ENCODE results near the gene TMEM213. TPM values are rescaled to one million over a fixed set of nuclear protein-coding genes. Genes with fewer than 3 reads are reported as not detected.

Gene TMEM213
- total RNA-seq, 1 donor from 2014 or later = not detected

DNA sequence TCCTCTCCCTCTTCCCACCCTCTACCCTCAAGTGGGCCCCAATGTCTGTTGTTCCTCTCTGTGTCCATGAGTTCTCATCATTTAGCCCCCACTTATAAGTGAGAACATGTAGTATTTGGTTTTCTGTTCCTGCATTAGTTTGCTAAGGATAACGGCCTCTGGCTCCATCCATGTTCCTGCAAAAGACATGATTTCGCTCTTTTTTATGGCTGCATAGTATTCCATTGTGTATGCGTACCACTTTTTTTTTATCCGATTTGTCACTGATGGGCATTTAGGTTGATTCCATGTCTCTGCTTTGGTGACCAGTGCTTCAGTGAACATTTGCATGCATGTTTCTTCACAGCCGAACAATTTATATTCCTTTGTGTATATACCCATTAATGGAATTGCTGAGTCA lies 51.9 kb downstream of the TMEM213 start:
- no peaks in the 10 kb centered on the region for H3K4me1 Mint-ChIP-seq (ENCODE audit: unreplicated experiment)

DNA sequence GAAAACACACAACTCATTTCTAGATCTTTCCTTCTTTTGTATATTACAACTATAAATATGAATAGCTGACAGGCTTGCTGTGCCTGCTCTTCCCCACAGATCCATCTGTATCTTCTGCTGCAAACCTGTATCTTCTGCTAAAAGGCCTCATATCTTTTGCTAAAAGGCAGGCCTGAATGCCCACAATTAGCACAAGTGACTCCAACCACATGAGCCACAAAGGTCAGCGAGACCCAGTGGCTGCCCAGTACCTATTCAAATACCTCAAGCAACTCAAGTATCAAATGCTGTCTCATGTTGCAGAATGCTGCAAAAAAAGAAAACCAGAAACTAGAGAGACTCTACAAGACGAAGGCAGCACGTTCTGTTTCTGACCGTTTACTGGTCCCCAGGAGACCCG lies 54.7 kb downstream of the TMEM213 start:
- Mint-ChIP-seq H3K9me3 (ENCODE audit: unreplicated experiment) (no peaks in the 10 kb centered on the region), H3K36me3 (ENCODE audit: low read depth, unreplicated experiment) (peaks cover 13% of the 10 kb centered on the region), H3K27ac (ENCODE audit: unreplicated experiment) (no peak overlapping the region)

More for the DNA sequence above, 51.9 kb downstream of the TMEM213 start:
- H3K9me3 Mint-ChIP-seq (ENCODE audit: unreplicated experiment) = no peaks in the 10 kb centered on the region
- H3K36me3 Mint-ChIP-seq (ENCODE audit: low read depth, unreplicated experiment) = peaks cover 14% of the 10 kb centered on the region
- TF ChIP-seq, protein P1, sequence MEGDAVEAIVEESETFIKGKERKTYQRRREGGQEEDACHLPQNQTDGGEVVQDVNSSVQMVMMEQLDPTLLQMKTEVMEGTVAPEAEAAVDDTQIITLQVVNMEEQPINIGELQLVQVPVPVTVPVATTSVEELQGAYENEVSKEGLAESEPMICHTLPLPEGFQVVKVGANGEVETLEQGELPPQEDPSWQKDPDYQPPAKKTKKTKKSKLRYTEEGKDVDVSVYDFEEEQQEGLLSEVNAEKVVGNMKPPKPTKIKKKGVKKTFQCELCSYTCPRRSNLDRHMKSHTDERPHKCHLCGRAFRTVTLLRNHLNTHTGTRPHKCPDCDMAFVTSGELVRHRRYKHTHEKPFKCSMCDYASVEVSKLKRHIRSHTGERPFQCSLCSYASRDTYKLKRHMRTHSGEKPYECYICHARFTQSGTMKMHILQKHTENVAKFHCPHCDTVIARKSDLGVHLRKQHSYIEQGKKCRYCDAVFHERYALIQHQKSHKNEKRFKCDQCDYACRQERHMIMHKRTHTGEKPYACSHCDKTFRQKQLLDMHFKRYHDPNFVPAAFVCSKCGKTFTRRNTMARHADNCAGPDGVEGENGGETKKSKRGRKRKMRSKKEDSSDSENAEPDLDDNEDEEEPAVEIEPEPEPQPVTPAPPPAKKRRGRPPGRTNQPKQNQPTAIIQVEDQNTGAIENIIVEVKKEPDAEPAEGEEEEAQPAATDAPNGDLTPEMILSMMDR (IDR thresholded peaks at IDR 0.05; ENCODE audit: unreplicated experiment) = no peak
- no peak for DNase-seq (ENCODE audit: low spot score)
- H3K4me3 Mint-ChIP-seq (ENCODE audit: unreplicated experiment) = no peak overlapping the region
- H3K27ac Mint-ChIP-seq (ENCODE audit: unreplicated experiment) = no peak overlapping the region
- no peaks in the 10 kb centered on the region for H3K27me3 Mint-ChIP-seq (ENCODE audit: unreplicated experiment)

DNA sequence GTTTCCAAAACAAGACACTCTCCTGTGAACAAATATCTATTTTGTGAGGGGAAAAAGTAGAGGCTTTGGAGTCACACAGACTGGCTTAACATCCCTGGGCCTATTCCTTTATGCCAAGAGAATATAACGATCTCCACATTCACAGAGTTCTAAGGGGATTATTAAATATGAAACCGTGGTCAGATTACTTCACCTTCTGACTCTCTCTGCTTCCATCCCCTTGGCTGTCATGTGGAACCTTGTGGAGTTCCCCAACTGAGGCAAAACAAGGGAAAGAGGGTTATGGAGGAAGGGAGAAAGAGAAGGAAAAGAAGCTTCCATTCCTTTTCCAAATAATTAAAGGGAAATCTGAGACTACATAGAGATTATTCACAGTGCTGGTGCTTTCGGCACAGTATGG lies 55.7 kb downstream of the TMEM213 start:
- H3K4me1 Mint-ChIP-seq (ENCODE audit: unreplicated experiment) = no peaks in the 10 kb centered on the region
- H3K27ac Mint-ChIP-seq (ENCODE audit: unreplicated experiment) = no peak overlapping the region
- no peak overlapping the region for H3K4me3 Mint-ChIP-seq (ENCODE audit: unreplicated experiment)
- TF ChIP-seq, protein P1 (IDR thresholded peaks at IDR 0.05; ENCODE audit: unreplicated experiment) = no peak
- H3K9me3 Mint-ChIP-seq (ENCODE audit: unreplicated experiment) = no peaks in the 10 kb centered on the region
- H3K36me3 Mint-ChIP-seq (ENCODE audit: low read depth, unreplicated experiment) = peaks cover 13% of the 10 kb centered on the region
- H3K27me3 Mint-ChIP-seq (ENCODE audit: unreplicated experiment) = no peaks in the 10 kb centered on the region
- DNase-seq (ENCODE audit: low spot score) = no peak

More for the DNA sequence above, 54.7 kb downstream of the TMEM213 start:
- no peaks in the 10 kb centered on the region for H3K4me1 Mint-ChIP-seq (ENCODE audit: unreplicated experiment)
- H3K4me3 Mint-ChIP-seq (ENCODE audit: unreplicated experiment) = no peak overlapping the region
- TF ChIP-seq, protein P1 (IDR thresholded peaks at IDR 0.05; ENCODE audit: unreplicated experiment) = no peak
- no peak for DNase-seq (ENCODE audit: low spot score)
- no peaks in the 10 kb centered on the region for H3K27me3 Mint-ChIP-seq (ENCODE audit: unreplicated experiment)

DNA sequence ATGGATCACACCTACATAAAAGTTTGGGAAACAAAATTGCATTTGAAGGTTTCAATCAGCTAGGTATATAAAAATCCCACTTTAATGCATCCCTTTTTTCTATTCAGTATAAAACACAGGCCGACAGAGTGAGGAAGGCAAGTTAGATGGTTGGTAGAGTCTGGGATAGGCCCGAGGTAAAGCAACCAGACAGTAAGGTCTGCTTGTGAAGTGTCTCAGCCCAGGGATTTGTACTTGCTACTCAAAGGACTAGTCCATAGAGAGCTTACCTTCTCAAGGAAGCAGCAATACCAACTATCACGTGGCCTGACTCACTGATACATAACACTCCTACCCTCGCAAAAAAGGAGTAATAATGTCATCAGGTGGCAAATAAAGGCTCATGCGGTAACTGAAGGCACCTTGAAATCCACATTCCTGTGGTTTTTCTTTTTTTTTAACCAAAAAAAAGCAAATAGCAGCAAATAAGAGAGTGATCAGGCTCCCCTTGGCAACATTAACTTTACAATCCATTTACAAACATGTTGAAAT lies 56.4 kb downstream of the TMEM213 start:
- no peak overlapping the region for H3K27ac Mint-ChIP-seq (ENCODE audit: unreplicated experiment)
- TF ChIP-seq, protein P1 (IDR thresholded peaks at IDR 0.05; ENCODE audit: unreplicated experiment) = no peak
- no peaks in the 10 kb centered on the region for H3K27me3 Mint-ChIP-seq (ENCODE audit: unreplicated experiment)
- H3K4me3 Mint-ChIP-seq (ENCODE audit: unreplicated experiment) = no peak overlapping the region
- H3K9me3 Mint-ChIP-seq (ENCODE audit: unreplicated experiment) = no peaks in the 10 kb centered on the region
- peaks cover 13% of the 10 kb centered on the region for H3K36me3 Mint-ChIP-seq (ENCODE audit: low read depth, unreplicated experiment)
- DNase-seq (ENCODE audit: low spot score) = no peak
- H3K4me1 Mint-ChIP-seq (ENCODE audit: unreplicated experiment) = no peaks in the 10 kb centered on the region

DNA sequence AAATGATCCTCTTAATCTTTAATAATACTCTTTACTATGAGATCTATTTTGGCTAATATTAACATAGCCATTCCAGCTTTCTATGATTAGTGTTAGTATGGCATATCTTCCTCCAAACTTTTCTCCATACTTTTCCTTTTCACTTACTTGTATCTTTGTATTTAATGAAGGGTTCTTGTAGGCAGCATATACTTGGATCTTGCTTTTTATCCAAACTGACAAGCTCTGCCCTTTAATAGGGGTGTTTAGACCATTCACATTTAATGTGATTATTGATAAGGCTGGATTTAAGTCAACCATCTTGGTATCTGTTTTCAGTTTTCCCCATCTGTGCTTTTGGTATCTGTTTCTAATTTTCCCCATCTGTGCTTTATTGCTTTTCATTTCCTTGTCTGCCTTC lies 59.9 kb downstream of the TMEM213 start:
- Mint-ChIP-seq H3K4me1 (ENCODE audit: unreplicated experiment) (no peaks in the 10 kb centered on the region), H3K27me3 (ENCODE audit: unreplicated experiment) (peaks cover 2% of the 10 kb centered on the region), H3K36me3 (ENCODE audit: low read depth, unreplicated experiment) (peaks cover 12% of the 10 kb centered on the region), H3K4me3 (ENCODE audit: unreplicated experiment) (no peak overlapping the region), H3K9me3 (ENCODE audit: unreplicated experiment) (no peaks in the 10 kb centered on the region), H3K27ac (ENCODE audit: unreplicated experiment) (no peak overlapping the region)
- no peak for DNase-seq (ENCODE audit: low spot score)
- TF ChIP-seq, protein P1 (IDR thresholded peaks at IDR 0.05; ENCODE audit: unreplicated experiment) = no peak

Data from endothelial cell (in vitro differentiated cells).